ENCODE measurements around the gene RFC3. TPM values are rescaled to one million over a fixed set of nuclear protein-coding genes. Genes with fewer than 3 reads are reported as not detected.
"Not testable (repeated sequence)": the region's sequence is repeated elsewhere in the genome, so short reads cannot be mapped to it uniquely, and the experiment has no call there.

RFC3 gene
- total RNA-seq, 4 donors from 2014 or later = 11.8 to 14.9 (median 14.2) TPM

DNA sequence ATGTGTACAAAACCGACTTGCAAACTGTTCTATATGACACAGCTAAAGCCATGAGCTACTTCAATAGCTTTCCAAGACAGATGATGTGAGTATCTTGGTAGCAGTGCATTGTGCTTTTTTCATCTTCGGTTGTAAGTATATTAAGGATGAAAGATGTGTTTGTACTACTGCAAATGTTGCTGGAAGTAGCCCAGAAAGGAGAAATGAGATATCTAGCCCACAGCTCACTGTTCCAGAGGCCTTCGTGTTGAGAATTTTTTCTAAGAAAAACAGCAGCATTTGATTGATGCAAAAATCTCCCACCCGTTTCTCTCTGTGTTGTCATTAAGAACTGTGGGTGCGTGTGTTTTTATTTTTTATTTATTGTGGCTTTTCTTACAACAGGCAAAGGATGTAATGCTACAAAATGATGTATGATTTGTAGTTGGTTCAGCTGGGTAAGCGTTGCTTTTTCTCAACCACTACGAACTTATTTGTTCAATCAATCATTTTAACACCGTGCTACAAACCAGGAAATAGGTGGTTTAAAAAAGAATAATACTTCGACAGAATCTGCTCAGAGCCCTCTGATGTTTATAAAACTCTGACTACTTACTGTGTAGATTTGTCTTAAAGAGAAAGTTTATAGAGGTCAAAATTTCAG, 41.6 kb upstream of the RFC3 start:
- no peak for DNase-seq (ENCODE audit: low spot score in 2 of 2)
- no peak overlapping the region for H3K27ac ChIP-seq
- 22 to 35% methylated on average over 9 of the region's 9 CpGs for WGBS, 2 donors
- H3K4me1 ChIP-seq = peaks cover 0 to 6% (median 3%) of the 10 kb centered on the region in 4 donors
- H3K36me3 ChIP-seq = no peaks in the 10 kb centered on the region
- H3K4me3 ChIP-seq = no peak overlapping the region
- TF ChIP-seq, protein P1, sequence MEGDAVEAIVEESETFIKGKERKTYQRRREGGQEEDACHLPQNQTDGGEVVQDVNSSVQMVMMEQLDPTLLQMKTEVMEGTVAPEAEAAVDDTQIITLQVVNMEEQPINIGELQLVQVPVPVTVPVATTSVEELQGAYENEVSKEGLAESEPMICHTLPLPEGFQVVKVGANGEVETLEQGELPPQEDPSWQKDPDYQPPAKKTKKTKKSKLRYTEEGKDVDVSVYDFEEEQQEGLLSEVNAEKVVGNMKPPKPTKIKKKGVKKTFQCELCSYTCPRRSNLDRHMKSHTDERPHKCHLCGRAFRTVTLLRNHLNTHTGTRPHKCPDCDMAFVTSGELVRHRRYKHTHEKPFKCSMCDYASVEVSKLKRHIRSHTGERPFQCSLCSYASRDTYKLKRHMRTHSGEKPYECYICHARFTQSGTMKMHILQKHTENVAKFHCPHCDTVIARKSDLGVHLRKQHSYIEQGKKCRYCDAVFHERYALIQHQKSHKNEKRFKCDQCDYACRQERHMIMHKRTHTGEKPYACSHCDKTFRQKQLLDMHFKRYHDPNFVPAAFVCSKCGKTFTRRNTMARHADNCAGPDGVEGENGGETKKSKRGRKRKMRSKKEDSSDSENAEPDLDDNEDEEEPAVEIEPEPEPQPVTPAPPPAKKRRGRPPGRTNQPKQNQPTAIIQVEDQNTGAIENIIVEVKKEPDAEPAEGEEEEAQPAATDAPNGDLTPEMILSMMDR (IDR thresholded peaks at IDR 0.05) = no peak
- no peak for TF ChIP-seq EP300 (IDR thresholded peaks at IDR 0.05)
- no peak for TF ChIP-seq POLR2A (IDR thresholded peaks at IDR 0.05)
- no peaks in the 10 kb centered on the region for H3K9me3 ChIP-seq
- no peaks in the 10 kb centered on the region for H3K27me3 ChIP-seq

DNA sequence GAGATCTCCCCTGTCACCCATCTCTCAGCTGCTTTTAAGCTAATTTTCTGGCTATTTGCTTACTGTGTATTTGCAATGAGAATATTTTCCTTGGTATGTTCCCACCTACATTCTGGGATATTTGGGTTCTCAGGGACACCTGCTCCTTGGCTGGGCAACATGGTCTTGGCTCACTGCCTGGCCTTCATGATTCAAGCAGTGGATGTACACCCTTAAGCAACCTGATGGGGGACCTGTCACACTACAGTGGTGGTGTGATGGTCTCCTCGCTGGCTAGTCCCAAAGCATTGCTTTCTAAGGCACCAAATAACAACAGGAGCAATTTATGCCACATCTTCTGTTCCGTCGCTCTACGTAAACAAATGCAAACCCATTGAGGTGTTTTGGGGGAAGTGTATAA, 35.3 kb upstream of the RFC3 start:
- H3K4me1 ChIP-seq = no peaks in the 10 kb centered on the region
- no peaks in the 10 kb centered on the region for H3K36me3 ChIP-seq
- WGBS, 2 donors = 71 to 73% methylated on average over 4 of the region's 4 CpGs
- no peak overlapping the region for H3K27ac ChIP-seq
- DNase-seq (ENCODE audit: low spot score in 2 of 2) = no peak
- H3K27me3 ChIP-seq = no peaks in the 10 kb centered on the region
- H3K9me3 ChIP-seq = no peaks in the 10 kb centered on the region
- TF ChIP-seq POLR2A (IDR thresholded peaks at IDR 0.05) (no peak), EP300 (IDR thresholded peaks at IDR 0.05) (no peak)
- TF ChIP-seq, protein P1 (IDR thresholded peaks at IDR 0.05) = no peak
- H3K4me3 ChIP-seq = no peak overlapping the region

DNA sequence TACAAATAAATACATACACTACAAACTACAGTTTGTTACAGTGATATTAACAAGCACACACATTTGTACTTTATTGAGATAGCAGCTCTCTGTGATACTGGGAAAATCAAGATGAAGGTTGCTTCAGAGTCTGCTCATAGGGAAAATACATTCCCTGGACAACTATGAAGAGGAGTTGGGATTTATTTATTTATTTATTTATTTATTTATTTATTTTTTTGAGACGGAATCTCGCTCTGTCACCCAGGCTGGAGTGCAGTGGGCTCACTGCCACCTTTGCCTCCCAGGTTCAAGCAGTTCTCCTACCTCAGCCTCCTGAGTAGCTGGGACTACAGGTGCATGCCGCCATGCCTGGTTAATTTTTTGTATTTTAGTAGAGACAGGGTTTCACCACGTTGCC, 34.7 kb upstream of the RFC3 start:
- not testable (repeated sequence) for H3K27me3 ChIP-seq; H3K9me3 ChIP-seq; H3K27ac ChIP-seq; DNase-seq (ENCODE audit: low spot score in 2 of 2); H3K4me1 ChIP-seq; H3K36me3 ChIP-seq; H3K4me3 ChIP-seq
- WGBS, 2 donors = 40 to 45% methylated on average over 4 of the region's 4 CpGs

DNA sequence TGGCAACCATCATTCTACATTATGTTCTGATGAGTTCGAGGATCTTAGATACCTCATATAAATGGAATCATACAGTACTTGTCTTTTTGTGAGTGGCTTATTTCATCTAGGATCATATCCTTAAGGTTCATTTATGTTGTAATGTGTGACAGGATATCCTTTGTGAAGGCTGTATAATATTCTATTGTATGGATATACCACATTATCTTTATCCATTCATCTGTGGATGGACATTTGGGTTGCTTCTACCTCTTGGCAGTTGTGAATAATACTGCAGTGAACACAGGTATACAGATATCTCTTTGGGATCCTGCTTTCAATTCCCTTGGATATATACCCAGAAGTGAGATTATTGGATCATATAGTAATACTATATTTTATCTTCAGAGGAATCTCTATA, 33.2 kb upstream of the RFC3 start:
- no peak overlapping the region for H3K4me3 ChIP-seq
- WGBS, 2 donors = 98 to 100% methylated on average over 1 of the region's 1 CpG
- no peak for DNase-seq (ENCODE audit: low spot score in 2 of 2)
- no peaks in the 10 kb centered on the region for H3K4me1 ChIP-seq
- TF ChIP-seq POLR2A (IDR thresholded peaks at IDR 0.05) (no peak), EP300 (IDR thresholded peaks at IDR 0.05) (no peak)
- TF ChIP-seq, protein P1 (IDR thresholded peaks at IDR 0.05) = no peak
- H3K27me3 ChIP-seq = no peaks in the 10 kb centered on the region
- no peaks in the 10 kb centered on the region for H3K36me3 ChIP-seq
- no peaks in the 10 kb centered on the region for H3K9me3 ChIP-seq
- H3K27ac ChIP-seq = no peak overlapping the region

DNA sequence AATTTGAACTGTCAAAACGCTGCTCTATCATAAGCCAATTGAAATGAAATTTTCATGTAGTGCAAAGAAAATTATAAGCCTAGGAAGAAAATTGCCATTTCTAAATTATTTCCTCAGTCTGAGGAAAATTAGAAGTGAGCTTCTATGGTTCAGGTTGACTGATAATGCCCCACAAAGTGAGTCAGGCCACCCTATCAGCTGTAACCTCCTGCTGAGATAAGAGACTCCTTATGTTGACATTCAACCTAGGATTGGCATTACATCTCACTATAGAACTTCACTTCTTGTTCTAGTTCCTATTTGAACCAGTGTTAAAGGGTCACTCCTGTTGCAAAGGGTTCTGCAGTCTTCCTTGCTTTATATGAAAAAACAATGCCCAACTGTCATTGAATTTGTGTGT, 32.6 kb upstream of the RFC3 start:
- no peak for DNase-seq (ENCODE audit: low spot score in 2 of 2)
- H3K9me3 ChIP-seq = no peaks in the 10 kb centered on the region
- no peak overlapping the region for H3K4me3 ChIP-seq
- no peaks in the 10 kb centered on the region for H3K4me1 ChIP-seq
- no peak overlapping the region for H3K27ac ChIP-seq
- TF ChIP-seq EP300 (IDR thresholded peaks at IDR 0.05) (no peak), POLR2A (IDR thresholded peaks at IDR 0.05) (no peak)
- TF ChIP-seq, protein P1 (IDR thresholded peaks at IDR 0.05) = no peak
- 92 to 96% methylated on average over 1 of the region's 1 CpG for WGBS, 2 donors
- H3K27me3 ChIP-seq = no peaks in the 10 kb centered on the region
- H3K36me3 ChIP-seq = no peaks in the 10 kb centered on the region
